NCI-H1694 (cell line): ENCODE results near the gene PPP2R1B.
"Not testable (repeated sequence)": the region's sequence is repeated elsewhere in the genome, so short reads cannot be mapped to it uniquely, and the experiment has no call there.

Source experiments
- DNase-seq: peaks from one replicate; lab custom pipeline; 2025; lab: John Stamatoyannopoulos, UW

The PPP2R1B gene

GRCh38 chr11:111726301-111726713 lies 39.9 kb downstream of the PPP2R1B start:
- no peak for DNase-seq

- DNase-seq: no peak
Observed at GRCh38 chr11:111725621-111726020, 40.6 kb downstream of the PPP2R1B start.

- DNase-seq: no peak
Observed at GRCh38 chr11:111724615-111725129, 41.5 kb downstream of the PPP2R1B start.

GRCh38 chr11:111723595-111723994 lies 42.6 kb downstream of the PPP2R1B start:
- no peak for DNase-seq

GRCh38 chr11:111722501-111722900 lies 43.7 kb downstream of the PPP2R1B start:
- no peak for DNase-seq

GRCh38 chr11:111720801-111721494 lies 45.2 kb downstream of the PPP2R1B start:
- no peak for DNase-seq

GRCh38 chr11:111719379-111719778 lies 46.8 kb downstream of the PPP2R1B start:
- DNase-seq: no peak

- no peak for DNase-seq
Observed at GRCh38 chr11:111718859-111719258, 47.3 kb downstream of the PPP2R1B start.

GRCh38 chr11:111718436-111718835 lies 47.8 kb downstream of the PPP2R1B start:
- DNase-seq: no peak

GRCh38 chr11:111717660-111718059 lies 48.5 kb downstream of the PPP2R1B start:
- not testable (repeated sequence) for DNase-seq

GRCh38 chr11:111715142-111715816 lies 50.9 kb downstream of the PPP2R1B start:
- DNase-seq: no peak

GRCh38 chr11:111714522-111714921 lies 51.7 kb downstream of the PPP2R1B start:
- DNase-seq: no peak

- no peak for DNase-seq
Observed at GRCh38 chr11:111707691-111708067, 58.5 kb downstream of the PPP2R1B start.

- no peak for DNase-seq
Observed at GRCh38 chr11:111707039-111707690, 59.0 kb downstream of the PPP2R1B start.

- DNase-seq: no peak
Observed at GRCh38 chr11:111703576-111703975, 62.6 kb downstream of the PPP2R1B start.

GRCh38 chr11:111702623-111703022 lies 63.6 kb downstream of the PPP2R1B start:
- no peak for DNase-seq

- no peak for DNase-seq
Observed at GRCh38 chr11:111700162-111700561, 66.0 kb downstream of the PPP2R1B start.

- no peak for DNase-seq
Observed at GRCh38 chr11:111699579-111700156, 66.5 kb downstream of the PPP2R1B start.

GRCh38 chr11:111698852-111699559 lies 67.2 kb downstream of the PPP2R1B start:
- DNase-seq: no peak

GRCh38 chr11:111697933-111698371 lies 68.2 kb downstream of the PPP2R1B start:
- no peak for DNase-seq

GRCh38 chr11:111696556-111696955 lies 69.6 kb downstream of the PPP2R1B start:
- no peak for DNase-seq

GRCh38 chr11:111694851-111695250 lies 71.3 kb downstream of the PPP2R1B start:
- DNase-seq: no peak
